ENCODE data around the gene CPVL. TPM values are rescaled to one million over a fixed set of nuclear protein-coding genes. Genes with fewer than 3 reads are reported as not detected.

Gene CPVL
- total and polyA plus RNA-seq, 10 donors = 18.7 to 259 (median 130) TPM

- H3K4me3 ChIP-seq = no peak overlapping the region
- peak overlapping the region in 7 of 8 donors; percentile 18 to 55 (median 39) for H3K27ac ChIP-seq
- H3K27me3 ChIP-seq (replicated peaks in 1 of 7) = no peaks in the 10 kb centered on the region
- H3K9me3 ChIP-seq = no peaks in the 10 kb centered on the region
- H3K4me1 ChIP-seq = peaks cover 10 to 32% (median 24%) of the 10 kb centered on the region in 6 donors
- no peaks in the 10 kb centered on the region for H3K36me3 ChIP-seq
- DNase-seq = no peak
- TF ChIP-seq CTCF (IDR thresholded peaks at IDR 0.05 in 8 of 11, conservative IDR thresholded peaks at IDR 0.05 in 3 of 11) (no peak), POLR2AphosphoS5 (IDR thresholded peaks at IDR 0.05) (peak in 1 of 3 donors; percentile 78), POLR2A (IDR thresholded peaks at IDR 0.05) (no peak)
- 47 to 80% (median 65%) methylated on average over 6 of the region's 6 CpGs for WGBS, 5 donors
- intact Hi-C loops (cut with DNase I; ENCODE audit: low total_unique reads) = no loop called here
Measured at GRCh38 chr7:28996836-28997235, 149.5 kb downstream of the CPVL start.

GRCh38 chr7:28993371-28993770 lies 153.0 kb downstream of the CPVL start:
- WGBS, 5 donors = 68 to 91% (median 86%) methylated on average over 4 of the region's 4 CpGs
- Histone ChIP-seq H3K9me3 (no peaks in the 10 kb centered on the region), H3K27me3 (replicated peaks in 1 of 7) (peaks cover 0 to 6% (median 0%) of the 10 kb centered on the region in 7 donors), H3K27ac (no peak overlapping the region), H3K36me3 (no peaks in the 10 kb centered on the region), H3K4me3 (no peak overlapping the region), H3K4me1 (peaks cover 10 to 26% (median 17%) of the 10 kb centered on the region in 6 donors)
- TF ChIP-seq POLR2AphosphoS5 (IDR thresholded peaks at IDR 0.05) (no peak), POLR2A (IDR thresholded peaks at IDR 0.05) (no peak), CTCF (IDR thresholded peaks at IDR 0.05 in 8 of 11, conservative IDR thresholded peaks at IDR 0.05 in 3 of 11) (no peak)
- intact Hi-C loops (cut with DNase I; ENCODE audit: low total_unique reads) = no loop called here
- no peak for DNase-seq

GRCh38 chr7:28992798-28993197 lies 153.5 kb downstream of the CPVL start:
- TF ChIP-seq CTCF (IDR thresholded peaks at IDR 0.05 in 8 of 11, conservative IDR thresholded peaks at IDR 0.05 in 3 of 11) (no peak), POLR2A (IDR thresholded peaks at IDR 0.05) (no peak)
- no peaks in the 10 kb centered on the region for H3K36me3 ChIP-seq
- H3K4me1 ChIP-seq = peaks cover 7 to 20% (median 12%) of the 10 kb centered on the region in 6 donors
- no peak overlapping the region for H3K4me3 ChIP-seq
- H3K27ac ChIP-seq = no peak overlapping the region
- 46 to 97% (median 83%) methylated on average over 1 of the region's 1 CpG for WGBS, 5 donors
- intact Hi-C loops (cut with DNase I; ENCODE audit: low total_unique reads) = no loop called here
- peaks cover 0 to 6% (median 0%) of the 10 kb centered on the region in 7 donors for H3K27me3 ChIP-seq (replicated peaks in 1 of 7)
- H3K9me3 ChIP-seq = no peaks in the 10 kb centered on the region
- no peak for DNase-seq

- intact Hi-C loops (cut with DNase I; ENCODE audit: low total_unique reads) = no loop called here
- no peak for DNase-seq
- TF ChIP-seq POLR2A (IDR thresholded peaks at IDR 0.05) (no peak), POLR2AphosphoS5 (IDR thresholded peaks at IDR 0.05) (no peak), CTCF (IDR thresholded peaks at IDR 0.05 in 8 of 11, conservative IDR thresholded peaks at IDR 0.05 in 3 of 11) (no peak)
- Histone ChIP-seq H3K4me3 (no peak overlapping the region), H3K27ac (no peak overlapping the region), H3K27me3 (replicated peaks in 1 of 7) (peaks cover 0 to 6% (median 0%) of the 10 kb centered on the region in 7 donors), H3K4me1 (peaks cover under 1 to 24% (median 14%) of the 10 kb centered on the region in 6 donors), H3K9me3 (no peaks in the 10 kb centered on the region), H3K36me3 (no peaks in the 10 kb centered on the region)
- WGBS, 5 donors = 88 to 92% (median 91%) methylated on average over 11 of the region's 11 CpGs
Measured at GRCh38 chr7:28990200-28990960, 156.0 kb downstream of the CPVL start.
